GM23338 (cell line): ENCODE results near the gene HCN2.

Experiments
- EZH2 ChIP-seq: fragments of 200-600 bp; sonication (generic); IDR thresholded peaks from one replicate; pipeline ENCODE4 v1.8.0; 2017; ENCODE audit warnings: antibody characterized with exemption, mild to moderate bottlenecking, low read depth; ENCODE audit not compliant: unreplicated experiment
- EZH2phosphoT487 ChIP-seq: fragments of 200-600 bp; sonication (generic); IDR thresholded peaks from one replicate; pipeline ENCODE4 v1.8.1; 2018; ENCODE audit warnings: antibody characterized with exemption; ENCODE audit not compliant: unreplicated experiment
- POLR2AphosphoS5 ChIP-seq: IDR thresholded peaks from 2 replicates; pipeline ENCODE4 v1.6.1; 2016; ENCODE audit warnings: antibody characterized with exemption, low read depth
- TF ChIP-seq, protein P1 (sequence below), 2 experiments: fragments of 200-600 bp in 1 of 2; sonication (generic) in 1 of 2; conservative IDR thresholded peaks; 2 replicates each; pipeline versions ENCODE4 v1.5.1 to v1.6.1; 2016 to 2017; ENCODE audit warnings: antibody characterized with exemption in 2 of 2, low read depth in 2 of 2, mild to moderate bottlenecking in 2 of 2, moderate library complexity in 1 of 2
- TF ChIP-seq, protein P2 (sequence below): IDR thresholded peaks from one replicate; pipeline ENCODE4 v1.6.1; 2018; ENCODE audit warnings: antibody characterized with exemption; ENCODE audit not compliant: unreplicated experiment

DNA sequence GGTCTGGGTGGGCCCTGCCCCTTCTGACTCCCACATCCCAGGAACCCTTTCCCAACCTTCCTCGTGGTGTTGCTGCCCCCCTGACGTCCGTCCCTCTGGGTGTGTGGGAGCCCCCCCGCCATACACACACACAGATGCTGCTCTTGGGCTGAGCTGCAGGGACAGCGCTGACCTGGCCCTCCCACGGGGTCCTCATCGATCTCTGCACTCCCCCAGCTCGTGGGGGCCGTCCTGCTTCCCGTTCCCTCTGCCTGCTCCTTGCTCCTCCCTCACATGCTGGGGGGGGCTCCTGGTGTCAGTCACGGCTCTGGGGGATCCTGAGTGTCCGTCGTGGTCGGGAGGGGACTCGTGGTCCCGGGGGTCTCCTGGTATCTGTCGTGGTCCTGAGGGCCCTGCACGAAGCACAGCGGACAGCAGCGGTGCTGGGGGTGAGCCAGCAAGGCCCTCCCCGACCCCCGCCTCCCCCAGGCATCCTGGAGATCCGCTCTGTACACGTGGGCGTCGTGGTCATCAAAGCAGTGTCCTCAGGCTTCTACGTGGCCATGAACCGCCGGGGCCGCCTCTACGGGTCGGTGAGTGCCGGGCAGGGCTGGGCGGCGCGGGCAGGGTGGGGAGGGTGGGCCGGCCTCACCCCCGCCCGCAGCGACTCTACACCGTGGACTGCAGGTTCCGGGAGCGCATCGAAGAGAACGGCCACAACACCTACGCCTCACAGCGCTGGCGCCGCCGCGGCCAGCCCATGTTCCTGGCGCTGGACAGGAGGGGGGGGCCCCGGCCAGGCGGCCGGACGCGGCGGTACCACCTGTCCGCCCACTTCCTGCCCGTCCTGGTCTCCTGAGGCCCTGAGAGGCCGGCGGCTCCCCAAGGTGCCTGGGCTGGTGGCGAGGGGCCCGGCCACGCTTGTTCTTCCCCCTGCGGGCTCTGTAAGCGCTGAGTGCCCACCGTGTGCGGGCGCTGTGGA, 53.4 kb downstream of the HCN2 start:
- TF ChIP-seq, protein P1, sequence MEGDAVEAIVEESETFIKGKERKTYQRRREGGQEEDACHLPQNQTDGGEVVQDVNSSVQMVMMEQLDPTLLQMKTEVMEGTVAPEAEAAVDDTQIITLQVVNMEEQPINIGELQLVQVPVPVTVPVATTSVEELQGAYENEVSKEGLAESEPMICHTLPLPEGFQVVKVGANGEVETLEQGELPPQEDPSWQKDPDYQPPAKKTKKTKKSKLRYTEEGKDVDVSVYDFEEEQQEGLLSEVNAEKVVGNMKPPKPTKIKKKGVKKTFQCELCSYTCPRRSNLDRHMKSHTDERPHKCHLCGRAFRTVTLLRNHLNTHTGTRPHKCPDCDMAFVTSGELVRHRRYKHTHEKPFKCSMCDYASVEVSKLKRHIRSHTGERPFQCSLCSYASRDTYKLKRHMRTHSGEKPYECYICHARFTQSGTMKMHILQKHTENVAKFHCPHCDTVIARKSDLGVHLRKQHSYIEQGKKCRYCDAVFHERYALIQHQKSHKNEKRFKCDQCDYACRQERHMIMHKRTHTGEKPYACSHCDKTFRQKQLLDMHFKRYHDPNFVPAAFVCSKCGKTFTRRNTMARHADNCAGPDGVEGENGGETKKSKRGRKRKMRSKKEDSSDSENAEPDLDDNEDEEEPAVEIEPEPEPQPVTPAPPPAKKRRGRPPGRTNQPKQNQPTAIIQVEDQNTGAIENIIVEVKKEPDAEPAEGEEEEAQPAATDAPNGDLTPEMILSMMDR (conservative IDR thresholded peaks at IDR 0.05; ENCODE audit: low read depth in 2 of 2): no peak
- no peak for TF ChIP-seq POLR2AphosphoS5
- TF ChIP-seq EZH2: no peak
- TF ChIP-seq, protein P2, sequence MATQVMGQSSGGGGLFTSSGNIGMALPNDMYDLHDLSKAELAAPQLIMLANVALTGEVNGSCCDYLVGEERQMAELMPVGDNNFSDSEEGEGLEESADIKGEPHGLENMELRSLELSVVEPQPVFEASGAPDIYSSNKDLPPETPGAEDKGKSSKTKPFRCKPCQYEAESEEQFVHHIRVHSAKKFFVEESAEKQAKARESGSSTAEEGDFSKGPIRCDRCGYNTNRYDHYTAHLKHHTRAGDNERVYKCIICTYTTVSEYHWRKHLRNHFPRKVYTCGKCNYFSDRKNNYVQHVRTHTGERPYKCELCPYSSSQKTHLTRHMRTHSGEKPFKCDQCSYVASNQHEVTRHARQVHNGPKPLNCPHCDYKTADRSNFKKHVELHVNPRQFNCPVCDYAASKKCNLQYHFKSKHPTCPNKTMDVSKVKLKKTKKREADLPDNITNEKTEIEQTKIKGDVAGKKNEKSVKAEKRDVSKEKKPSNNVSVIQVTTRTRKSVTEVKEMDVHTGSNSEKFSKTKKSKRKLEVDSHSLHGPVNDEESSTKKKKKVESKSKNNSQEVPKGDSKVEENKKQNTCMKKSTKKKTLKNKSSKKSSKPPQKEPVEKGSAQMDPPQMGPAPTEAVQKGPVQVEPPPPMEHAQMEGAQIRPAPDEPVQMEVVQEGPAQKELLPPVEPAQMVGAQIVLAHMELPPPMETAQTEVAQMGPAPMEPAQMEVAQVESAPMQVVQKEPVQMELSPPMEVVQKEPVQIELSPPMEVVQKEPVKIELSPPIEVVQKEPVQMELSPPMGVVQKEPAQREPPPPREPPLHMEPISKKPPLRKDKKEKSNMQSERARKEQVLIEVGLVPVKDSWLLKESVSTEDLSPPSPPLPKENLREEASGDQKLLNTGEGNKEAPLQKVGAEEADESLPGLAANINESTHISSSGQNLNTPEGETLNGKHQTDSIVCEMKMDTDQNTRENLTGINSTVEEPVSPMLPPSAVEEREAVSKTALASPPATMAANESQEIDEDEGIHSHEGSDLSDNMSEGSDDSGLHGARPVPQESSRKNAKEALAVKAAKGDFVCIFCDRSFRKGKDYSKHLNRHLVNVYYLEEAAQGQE: no peak
- TF ChIP-seq EZH2phosphoT487: no peak
